ENCODE results near the gene DAPL1. TPM values are rescaled to one million over a fixed set of nuclear protein-coding genes. Genes with fewer than 3 reads are reported as not detected.
A peak's percentile ranks its signal among the peaks of the same experiment; 100 is the strongest.

DAPL1 gene
- total RNA-seq, 1 donor: not detected

GRCh38 chr2:158777077-158777476 is 18.0 kb upstream of the DAPL1 start:
- no peaks in the 10 kb centered on the region for H3K36me3 ChIP-seq (ENCODE audit: insufficient read depth, low read length)
- H3K4me2 ChIP-seq (ENCODE audit: insufficient read depth, low read length): no peak overlapping the region
- no peak for DNase-seq (ENCODE audit: insufficient read length, low spot score, missing footprints)
- no peaks in the 10 kb centered on the region for H3K27me3 ChIP-seq (ENCODE audit: insufficient read depth, low read length)
- H3K27ac ChIP-seq (ENCODE audit: low read depth, low read length): no peak overlapping the region
- no peaks in the 10 kb centered on the region for H4K20me1 ChIP-seq (ENCODE audit: insufficient read depth, low read length)
- H3K79me2 ChIP-seq (ENCODE audit: insufficient read depth, low read length): no peaks in the 10 kb centered on the region
- peaks cover 28% of the 10 kb centered on the region for H3K4me1 ChIP-seq (ENCODE audit: insufficient read depth, low read length)
- no peak for TF ChIP-seq CTCF (IDR thresholded peaks at IDR 0.05; ENCODE audit: extremely low read depth, low read depth, low read length)
- H2AFZ ChIP-seq (ENCODE audit: low read length): no peak overlapping the region
- no peaks in the 10 kb centered on the region for H3K9me3 ChIP-seq (ENCODE audit: low read depth, low read length)
- H3K4me3 ChIP-seq (ENCODE audit: insufficient read depth, low read length): no peak overlapping the region

- Histone ChIP-seq H3K27ac (ENCODE audit: low read depth, low read length) (no peak overlapping the region), H3K27me3 (ENCODE audit: insufficient read depth, low read length) (no peaks in the 10 kb centered on the region), H3K36me3 (ENCODE audit: insufficient read depth, low read length) (no peaks in the 10 kb centered on the region), H3K4me2 (ENCODE audit: insufficient read depth, low read length) (no peak overlapping the region), H3K4me1 (ENCODE audit: insufficient read depth, low read length) (peaks cover 22% of the 10 kb centered on the region), H3K79me2 (ENCODE audit: insufficient read depth, low read length) (no peaks in the 10 kb centered on the region), H2AFZ (ENCODE audit: low read length) (no peak overlapping the region), H3K4me3 (ENCODE audit: insufficient read depth, low read length) (no peak overlapping the region), H3K9me3 (ENCODE audit: low read depth, low read length) (no peaks in the 10 kb centered on the region), H4K20me1 (ENCODE audit: insufficient read depth, low read length) (no peaks in the 10 kb centered on the region)
- no peak for DNase-seq (ENCODE audit: insufficient read length, low spot score, missing footprints)
- no peak for TF ChIP-seq CTCF (IDR thresholded peaks at IDR 0.05; ENCODE audit: extremely low read depth, low read depth, low read length)
Observed at GRCh38 chr2:158778243-158778642, 16.9 kb upstream of the DAPL1 start.

- Histone ChIP-seq H3K27me3 (ENCODE audit: insufficient read depth, low read length) (no peaks in the 10 kb centered on the region), H3K4me3 (ENCODE audit: insufficient read depth, low read length) (no peak overlapping the region), H2AFZ (ENCODE audit: low read length) (peak overlapping the region; percentile 65), H3K4me1 (ENCODE audit: insufficient read depth, low read length) (peaks cover 16% of the 10 kb centered on the region), H3K36me3 (ENCODE audit: insufficient read depth, low read length) (no peaks in the 10 kb centered on the region), H3K79me2 (ENCODE audit: insufficient read depth, low read length) (no peaks in the 10 kb centered on the region), H3K4me2 (ENCODE audit: insufficient read depth, low read length) (peak overlapping the region; percentile 25), H3K27ac (ENCODE audit: low read depth, low read length) (no peak overlapping the region), H4K20me1 (ENCODE audit: insufficient read depth, low read length) (no peaks in the 10 kb centered on the region), H3K9me3 (ENCODE audit: low read depth, low read length) (no peaks in the 10 kb centered on the region)
- no peak for TF ChIP-seq CTCF (IDR thresholded peaks at IDR 0.05; ENCODE audit: extremely low read depth, low read depth, low read length)
- DNase-seq (ENCODE audit: insufficient read length, low spot score, missing footprints): no peak
Observed at GRCh38 chr2:158779621-158780020, 15.5 kb upstream of the DAPL1 start.

- Histone ChIP-seq H3K27me3 (ENCODE audit: insufficient read depth, low read length) (no peaks in the 10 kb centered on the region), H3K27ac (ENCODE audit: low read depth, low read length) (peak overlapping the region; percentile 69), H2AFZ (ENCODE audit: low read length) (peak overlapping the region; percentile 74), H4K20me1 (ENCODE audit: insufficient read depth, low read length) (no peaks in the 10 kb centered on the region), H3K79me2 (ENCODE audit: insufficient read depth, low read length) (no peaks in the 10 kb centered on the region), H3K36me3 (ENCODE audit: insufficient read depth, low read length) (no peaks in the 10 kb centered on the region), H3K4me3 (ENCODE audit: insufficient read depth, low read length) (no peak overlapping the region), H3K4me2 (ENCODE audit: insufficient read depth, low read length) (peak overlapping the region; percentile 72), H3K9me3 (ENCODE audit: low read depth, low read length) (no peaks in the 10 kb centered on the region), H3K4me1 (ENCODE audit: insufficient read depth, low read length) (peaks cover 16% of the 10 kb centered on the region)
- DNase-seq (ENCODE audit: insufficient read length, low spot score, missing footprints): peak; percentile 74
- TF ChIP-seq CTCF (IDR thresholded peaks at IDR 0.05; ENCODE audit: extremely low read depth, low read depth, low read length): no peak
Observed at GRCh38 chr2:158781353-158781961, 13.7 kb upstream of the DAPL1 start.
